Liver (tissue), 9 donors: ENCODE measurements around the gene GRN. TPM values are rescaled to one million over a fixed set of nuclear protein-coding genes. Genes with fewer than 3 reads are reported as not detected.

ENCODE experiments used
- DNase-seq: peaks from one replicate; pipeline ENCODE4 v3.0.0-alpha.2; 2017; ENCODE audit warnings: low spot score
- H3K27ac ChIP-seq, 2 donors: one replicate each; pipeline ENCODE4 v1.7.0; 2013; ENCODE audit warnings: inconsistent platforms in 2 of 2, low read length in 2 of 2, control low read depth in 1 of 2, low read depth in 1 of 2, mild to moderate bottlenecking in 1 of 2
- H3K27me3 ChIP-seq, 4 donors: one replicate each; pipeline versions ENCODE4 v1.6.1 to v1.7.0; 2013; ENCODE audit warnings: low read length in 3 of 4, inconsistent platforms in 1 of 4, mild to moderate bottlenecking in 1 of 4, moderate library complexity in 1 of 4; ENCODE audit not compliant: control insufficient read depth in 4 of 4, insufficient read depth in 4 of 4
- H3K36me3 ChIP-seq, 4 donors: one replicate each; pipeline versions ENCODE4 v1.6.1 to v1.7.0; 2013; ENCODE audit warnings: low read length in 3 of 4, mild to moderate bottlenecking in 3 of 4, low read depth in 1 of 4, moderate library complexity in 1 of 4; ENCODE audit not compliant: control insufficient read depth in 4 of 4, insufficient read depth in 3 of 4
- H3K4me1 ChIP-seq, 4 donors: one replicate each; pipeline versions ENCODE4 v1.6.1 to v1.7.0; 2013; ENCODE audit warnings: low read length in 3 of 4, mild to moderate bottlenecking in 3 of 4, moderate library complexity in 1 of 4; ENCODE audit not compliant: control insufficient read depth in 4 of 4, insufficient read depth in 4 of 4
- H3K4me3 ChIP-seq, 3 donors: one replicate each; pipeline versions ENCODE4 v1.6.1 to v1.7.0; 2013; ENCODE audit warnings: low read length in 3 of 3, control low read depth in 1 of 3, low read depth in 1 of 3, mild to moderate bottlenecking in 1 of 3
- H3K9ac ChIP-seq, 2 donors: one replicate each; pipeline ENCODE4 v1.7.0; 2013; ENCODE audit warnings: low read length in 2 of 2, mild to moderate bottlenecking in 2 of 2, moderate library complexity in 2 of 2, control low read depth in 1 of 2, low read depth in 1 of 2
- H3K9me3 ChIP-seq, 4 donors: one replicate each; pipeline versions ENCODE4 v1.6.1 to v1.7.0; 2013; ENCODE audit warnings: low read length in 3 of 4; ENCODE audit not compliant: control insufficient read depth in 4 of 4
- ATF3 ChIP-seq: IDR thresholded peaks from 2 replicates; pipeline ENCODE4 v1.6.1; 2016; ENCODE audit warnings: antibody characterized with exemption
- FOXA2 ChIP-seq: IDR thresholded peaks from 2 replicates; pipeline ENCODE4 v1.6.1; 2016; ENCODE audit warnings: antibody characterized with exemption
- GABPA ChIP-seq, 2 donors: IDR thresholded peaks in 1 of 2; conservative IDR thresholded peaks in 1 of 2; 2 replicates each; pipeline ENCODE4 v1.6.1; 2016; ENCODE audit warnings: antibody characterized with exemption in 2 of 2, mild to moderate bottlenecking in 1 of 2, moderate library complexity in 1 of 2
- HNF4A ChIP-seq, 2 donors: conservative IDR thresholded peaks; 2 replicates each; pipeline ENCODE4 v1.6.1; 2016; ENCODE audit warnings: antibody characterized with exemption in 2 of 2, mild to moderate bottlenecking in 2 of 2
- HNF4G ChIP-seq: IDR thresholded peaks from 2 replicates; pipeline ENCODE4 v1.6.1; 2016; ENCODE audit warnings: antibody characterized with exemption
- JUND ChIP-seq, 2 donors: IDR thresholded peaks; 2 replicates each; pipeline ENCODE4 v1.6.1; 2016; ENCODE audit warnings: antibody characterized with exemption in 2 of 2
- NR2F2 ChIP-seq: IDR thresholded peaks from 2 replicates; pipeline ENCODE4 v1.6.1; 2016; ENCODE audit warnings: antibody characterized with exemption
- REST ChIP-seq: IDR thresholded peaks from 2 replicates; pipeline ENCODE4 v1.6.1; 2016; ENCODE audit warnings: antibody characterized with exemption, mild to moderate bottlenecking
- RXRA ChIP-seq, 2 donors: IDR thresholded peaks; 2 replicates each; pipeline ENCODE4 v1.6.1; 2017 to 2018; ENCODE audit warnings: antibody characterized with exemption in 2 of 2, mild to moderate bottlenecking in 1 of 2
- SP1 ChIP-seq: IDR thresholded peaks from 2 replicates; pipeline ENCODE4 v1.6.1; 2018; ENCODE audit warnings: antibody characterized with exemption, mild to moderate bottlenecking
- TAF1 ChIP-seq: conservative IDR thresholded peaks from 2 replicates; pipeline ENCODE4 v1.6.1; 2016; ENCODE audit warnings: antibody characterized with exemption, mild to moderate bottlenecking
- YY1 ChIP-seq: IDR thresholded peaks from 2 replicates; pipeline ENCODE4 v1.6.1; 2016; ENCODE audit warnings: antibody characterized with exemption, mild to moderate bottlenecking
- ZBTB33 ChIP-seq: IDR thresholded peaks from 2 replicates; pipeline ENCODE4 v1.6.1; 2016; ENCODE audit warnings: antibody characterized with exemption
- WGBS: extraction: QIAGEN DNeasy Blood & Tissue Kit; methylation state at CpG from one replicate; pipeline ENCODE4 v1.1.7; 2013; 5-methylcytosine and 5-hydroxymethylcytosine counted together
- polyA plus RNA-seq, 2 donors: library from polyadenylated mRNA; stranded (reverse) in 1 of 2; unstranded in 1 of 2; fragments of 200-250 nt in 1 of 2; fragments of >200 nt in 1 of 2; fragmentation: Nextera tagmentation in 1 of 2; extraction: Ambion mirVana in 1 of 2; gene quantifications; one replicate each; pipeline versions ENCODE4 v1.2.1 to v1.2.3, GENCODE V29; 2013 to 2015
- total RNA-seq, 2 donors: library from RNA; depleted of rRNA; stranded (reverse); fragments of >200 nt; gene quantifications; one replicate each; pipeline ENCODE4 v1.2.3, GENCODE V29; 2014
- donor health status: healthy.
- donor health status: healthy.
- donor health status: healthy.
- donor health status: healthy.
- donor health status: healthy.

GRN gene
- total and polyA plus RNA-seq, 4 donors, result 90.9 to 166 (median 133) TPM

GRCh38 chr17:44351464-44351863 is 6.4 kb downstream of the GRN start:
- 94% methylated on average over 8 of the region's 8 CpGs for WGBS
- H3K4me3 ChIP-seq, result no peak overlapping the region
- no peak for DNase-seq
- H3K9ac ChIP-seq, result no peak overlapping the region
- no peaks in the 10 kb centered on the region for H3K9me3 ChIP-seq
- no peak overlapping the region for H3K27ac ChIP-seq
- TF ChIP-seq TAF1 (no peak), HNF4G (no peak), NR2F2 (no peak), ZBTB33 (no peak), REST (no peak), JUND (IDR thresholded peaks at IDR 0.05) (no peak), RXRA (IDR thresholded peaks at IDR 0.05) (no peak), YY1 (no peak), GABPA (IDR thresholded peaks at IDR 0.05 in 1 of 2, conservative IDR thresholded peaks at IDR 0.05 in 1 of 2) (no peak)
- no peaks in the 10 kb centered on the region for H3K27me3 ChIP-seq
- H3K4me1 ChIP-seq, result peaks cover 0 to 5% (median 0%) of the 10 kb centered on the region in 4 donors
- H3K36me3 ChIP-seq, result peaks cover 4 to 32% (median 15%) of the 10 kb centered on the region in 4 donors

- 93% methylated on average over 36 of the region's 36 CpGs for WGBS
- Histone ChIP-seq H3K27me3 (no peaks in the 10 kb centered on the region), H3K36me3 (peaks cover 4 to 32% (median 15%) of the 10 kb centered on the region in 4 donors), H3K27ac (no peak overlapping the region), H3K9me3 (no peaks in the 10 kb centered on the region), H3K9ac (no peak overlapping the region), H3K4me3 (no peak overlapping the region), H3K4me1 (peaks cover 0 to 5% (median 0%) of the 10 kb centered on the region in 4 donors)
- DNase-seq, result no peak
- TF ChIP-seq REST, result no peak
- TF ChIP-seq GABPA (IDR thresholded peaks at IDR 0.05 in 1 of 2, conservative IDR thresholded peaks at IDR 0.05 in 1 of 2), result no peak
- no peak for TF ChIP-seq HNF4A (conservative IDR thresholded peaks at IDR 0.05)
- no peak for TF ChIP-seq FOXA2
- TF ChIP-seq JUND (IDR thresholded peaks at IDR 0.05), result no peak
- no peak for TF ChIP-seq SP1
- TF ChIP-seq TAF1, result no peak
- no peak for TF ChIP-seq ATF3
Observed at GRCh38 chr17:44351961-44352827, 7.1 kb downstream of the GRN start.
